Muscle of back (tissue), 13 donors: ENCODE measurements around the gene PGPEP1. TPM values are rescaled to one million over a fixed set of nuclear protein-coding genes. Genes with fewer than 3 reads are reported as not detected.

Experiments
- DNase-seq, 3 donors: peaks; one replicate each; pipeline versions ENCODE4 v3.0.0 to v3.0.0-alpha.2; 2013
- long read RNA-seq, 9 donors: transcript quantifications; one replicate each; lab custom pipeline, GENCODE V29; 2026
- polyA plus RNA-seq, 10 donors: library from polyadenylated mRNA; unstranded; fragments of 120-200 nt; gene quantifications; one replicate each; pipeline ENCODE4 v1.2.1, GENCODE V29; 2013; ENCODE audit not compliant: insufficient read length in 10 of 10

PGPEP1 gene, protein sequence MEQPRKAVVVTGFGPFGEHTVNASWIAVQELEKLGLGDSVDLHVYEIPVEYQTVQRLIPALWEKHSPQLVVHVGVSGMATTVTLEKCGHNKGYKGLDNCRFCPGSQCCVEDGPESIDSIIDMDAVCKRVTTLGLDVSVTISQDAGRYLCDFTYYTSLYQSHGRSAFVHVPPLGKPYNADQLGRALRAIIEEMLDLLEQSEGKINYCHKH
- polyA plus RNA-seq: 10 to 100 TPM in 5 of 10 donors, 1 to 10 TPM in 5; 8.6 to 15.8 (median 10.2) TPM
- long read RNA-seq, donor 1: 0 reads
- long read RNA-seq, donor 2: 0 reads
- long read RNA-seq, donor 3: 0 reads
- long read RNA-seq, donor 4, full-length matches to known transcripts: 1 of 1 reads
- long read RNA-seq, donor 4, partial matches to known transcripts: 0 of 1 reads
- long read RNA-seq, donor 4, other reads (novel, unspliced or antisense): 0 of 1 reads
- long read RNA-seq, donor 5: 0 reads
- long read RNA-seq, donor 6: 0 reads
- long read RNA-seq, donor 7: 0 reads
- long read RNA-seq, donor 8, full-length matches to known transcripts: 3 of 3 reads
- long read RNA-seq, donor 8, partial matches to known transcripts: 0 of 3 reads
- long read RNA-seq, donor 8, other reads (novel, unspliced or antisense): 0 of 3 reads
- long read RNA-seq, donor 9: 0 reads

- DNase-seq: peak; percentile 52 to 86 (median 79)
These were observed at the start of gene PGPEP1 for GRCh38 chr19:18340190-18340989. PGPEP1 (plus strand) TSS chr19:18340598; CDS start chr19:18340682, 84 bp downstream.

DNA sequence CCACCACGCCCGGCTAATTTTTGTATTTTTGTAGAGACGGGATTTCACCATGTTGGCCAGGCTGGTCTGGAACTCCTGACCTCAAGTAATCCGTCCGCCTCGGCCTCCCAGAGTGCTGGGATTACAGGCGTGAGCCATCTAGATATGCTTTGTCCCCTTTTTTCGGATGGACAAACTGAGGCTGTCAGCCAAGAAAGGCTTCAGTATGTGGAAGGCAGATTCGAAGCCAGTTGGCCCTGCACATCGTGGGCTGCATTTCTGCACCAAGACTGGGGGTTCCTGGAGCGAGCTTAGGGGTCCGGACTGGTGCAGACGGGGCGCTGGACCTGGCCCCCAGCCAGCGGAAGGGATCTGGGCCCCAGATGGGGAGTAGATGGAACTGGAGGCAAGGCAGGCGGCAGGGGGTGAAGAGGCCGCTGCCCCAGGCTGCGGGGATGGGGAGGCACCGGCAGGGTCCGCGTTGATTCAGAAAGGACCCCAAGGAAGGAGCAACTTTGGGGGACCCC, 49.3 kb upstream of the PGPEP1 start:
- DNase-seq: no peak

DNA sequence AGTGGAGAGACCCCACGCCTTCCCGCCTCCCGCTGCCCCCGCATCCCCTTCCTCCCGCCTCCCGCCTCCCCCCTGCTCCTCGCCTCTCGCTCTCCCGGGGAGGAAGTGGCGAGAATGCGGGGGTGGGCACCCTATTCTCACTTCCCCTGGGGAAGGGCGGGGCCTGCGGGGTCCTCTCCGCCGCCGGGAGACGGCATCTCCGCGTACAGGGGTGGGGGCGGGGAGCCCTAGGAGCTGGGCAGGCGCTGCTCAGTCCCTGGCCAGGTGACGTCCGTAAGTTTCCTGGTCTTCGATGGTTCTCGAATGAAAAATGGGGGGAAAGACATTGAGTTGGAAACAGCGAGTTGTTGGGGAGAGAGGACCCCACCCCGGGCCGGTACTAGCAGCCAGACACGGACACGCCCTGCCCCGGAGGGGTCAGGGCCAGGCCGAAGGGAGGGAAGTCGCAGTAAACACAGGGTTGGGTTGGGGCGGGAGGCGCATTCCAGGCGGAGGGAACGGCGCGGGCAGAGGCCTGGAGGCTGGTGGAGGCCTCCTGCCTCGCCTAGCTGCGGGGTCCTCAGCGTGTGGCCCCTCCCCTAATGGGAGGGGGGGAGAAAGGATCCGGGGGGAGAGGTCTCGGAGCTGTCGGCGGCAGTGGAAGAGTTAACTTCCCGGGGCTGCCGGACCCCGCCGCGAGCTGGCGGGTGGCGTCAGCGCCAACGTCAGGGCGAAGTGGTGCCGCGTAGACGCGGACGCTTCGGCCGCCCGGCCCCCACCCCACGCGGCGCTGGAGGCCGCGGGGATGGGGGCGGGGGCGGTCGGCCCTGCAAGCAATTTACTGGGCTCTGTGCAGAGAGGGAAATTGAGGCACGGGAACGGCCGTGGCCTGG, 48.6 kb upstream of the PGPEP1 start:
- peak; percentile 77 to 96 (median 91) for DNase-seq

- no peak for DNase-seq
These were observed 48.0 kb upstream of the PGPEP1 start for GRCh38 chr19:18292462-18292809.

- peak; percentile 88 to 94 (median 89) for DNase-seq
These were observed 47.4 kb upstream of the PGPEP1 start for GRCh38 chr19:18292810-18293641.

DNA sequence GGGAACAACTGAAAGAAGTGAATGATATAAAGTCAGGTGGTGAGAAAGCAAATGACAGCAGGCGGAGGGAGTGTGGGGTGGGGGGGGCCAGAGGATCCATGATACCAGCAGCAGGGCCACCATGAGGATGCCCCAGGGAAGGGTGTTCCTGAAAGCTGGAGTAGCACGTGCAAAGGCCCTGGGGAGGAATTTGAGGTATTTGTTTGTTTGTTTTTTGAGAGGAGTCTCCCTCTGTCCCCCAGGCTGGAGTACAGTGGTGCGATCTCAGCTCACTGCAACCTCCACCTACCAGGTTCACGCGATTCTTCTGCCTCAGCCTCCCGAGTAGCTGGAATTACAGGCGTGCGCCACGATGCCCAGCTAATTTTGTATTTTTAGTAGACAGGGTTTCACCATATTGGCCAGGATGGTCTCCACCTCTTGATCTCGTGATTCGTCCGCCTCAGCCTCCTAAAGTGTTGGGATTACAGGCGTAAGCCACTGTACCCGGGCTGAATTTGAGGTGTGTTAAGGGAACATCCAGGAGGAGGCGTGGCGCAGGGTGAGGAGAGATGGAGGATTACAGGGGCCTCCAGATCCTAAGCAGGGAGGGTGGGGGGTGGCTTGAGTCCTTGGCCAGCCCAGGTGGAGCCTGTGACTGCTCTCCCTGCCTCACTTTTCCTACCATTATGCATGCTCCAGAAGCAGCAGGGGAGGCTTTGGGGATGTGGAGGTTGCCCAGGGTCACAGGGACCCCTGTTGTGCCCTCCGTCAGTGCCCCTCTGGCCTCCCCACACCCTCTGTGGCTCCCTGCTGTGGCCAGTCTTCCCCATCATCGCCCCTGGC, 46.5 kb upstream of the PGPEP1 start:
- DNase-seq: no peak

GRCh38 chr19:18294467-18294864, 45.9 kb upstream of the PGPEP1 start:
- no peak for DNase-seq

DNA sequence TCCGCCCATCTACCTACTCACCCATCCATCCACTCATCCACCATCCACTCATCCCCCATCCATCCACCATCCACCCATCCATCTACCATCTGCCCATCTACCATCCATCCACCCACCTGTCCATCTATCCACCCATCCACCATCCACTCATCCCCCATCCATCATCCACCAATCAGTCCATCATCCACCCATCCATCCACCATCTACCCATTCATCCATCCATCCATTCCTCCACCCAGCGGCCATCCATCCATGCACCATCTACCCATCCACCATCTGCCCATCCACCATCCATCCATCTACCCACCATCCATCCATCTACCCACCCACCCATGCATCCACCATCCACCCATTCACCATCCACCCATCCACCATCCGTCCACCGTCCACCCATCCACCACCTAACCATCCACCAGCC, 45.4 kb upstream of the PGPEP1 start:
- DNase-seq: no peak

DNA sequence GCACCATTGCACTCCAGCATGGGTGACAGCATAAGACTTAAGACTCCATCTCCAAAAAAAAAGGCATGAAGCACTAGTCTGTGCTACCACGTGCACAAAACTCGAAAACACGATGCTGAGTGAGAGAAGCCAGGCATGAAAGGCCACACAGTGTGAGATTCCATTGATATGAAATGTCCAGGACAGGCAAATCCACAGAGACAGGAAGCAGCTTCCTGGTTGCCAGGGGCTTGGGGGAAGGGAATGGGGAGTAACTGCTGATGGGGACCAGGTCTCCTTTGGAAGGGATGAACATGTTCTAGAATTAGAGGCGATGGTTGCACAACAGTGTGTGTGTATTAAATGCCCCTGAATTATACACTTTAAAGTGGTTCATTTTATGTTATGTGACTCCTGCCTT, 43.1 kb upstream of the PGPEP1 start:
- DNase-seq: no peak

DNA sequence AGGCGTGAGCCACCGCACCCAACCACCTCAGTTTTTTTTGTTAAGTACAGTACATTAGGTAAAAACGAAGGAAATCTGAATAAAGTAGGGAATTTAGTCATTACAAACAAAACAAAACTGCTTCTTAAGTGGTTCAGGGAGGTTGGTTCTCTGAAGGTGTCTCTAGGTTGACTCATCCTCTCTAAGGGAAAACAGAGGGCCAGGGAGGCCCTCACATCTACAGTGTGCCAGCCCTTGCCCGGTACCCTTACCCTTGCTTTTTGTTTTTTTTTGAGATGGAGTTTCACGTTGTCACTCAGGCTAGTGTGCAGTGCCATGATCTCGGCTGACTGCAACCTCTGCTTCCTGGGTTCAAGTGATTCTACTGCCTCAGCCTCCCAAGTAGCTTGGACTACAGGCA, 41.8 kb upstream of the PGPEP1 start:
- DNase-seq: no peak

DNA sequence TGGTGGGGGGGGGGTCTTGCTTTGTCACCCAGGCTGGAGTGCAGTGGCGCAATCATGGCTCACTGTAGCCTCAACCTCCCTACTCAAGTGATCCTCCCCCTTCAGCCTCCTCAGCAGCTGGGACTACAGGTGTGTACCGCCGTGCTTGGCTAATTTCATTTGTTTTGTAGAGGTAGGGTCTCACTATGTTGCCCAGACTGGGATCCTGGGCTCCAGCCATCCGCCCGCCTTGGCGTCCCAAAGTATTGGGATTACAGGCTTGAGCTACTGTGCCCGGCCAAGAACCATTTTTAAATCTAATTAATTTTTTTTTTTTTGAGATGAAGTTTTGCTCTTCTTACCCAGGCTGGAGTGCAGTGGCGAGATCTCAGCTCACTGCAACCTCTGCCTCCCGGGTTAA, 40.7 kb upstream of the PGPEP1 start:
- DNase-seq: no peak

DNA sequence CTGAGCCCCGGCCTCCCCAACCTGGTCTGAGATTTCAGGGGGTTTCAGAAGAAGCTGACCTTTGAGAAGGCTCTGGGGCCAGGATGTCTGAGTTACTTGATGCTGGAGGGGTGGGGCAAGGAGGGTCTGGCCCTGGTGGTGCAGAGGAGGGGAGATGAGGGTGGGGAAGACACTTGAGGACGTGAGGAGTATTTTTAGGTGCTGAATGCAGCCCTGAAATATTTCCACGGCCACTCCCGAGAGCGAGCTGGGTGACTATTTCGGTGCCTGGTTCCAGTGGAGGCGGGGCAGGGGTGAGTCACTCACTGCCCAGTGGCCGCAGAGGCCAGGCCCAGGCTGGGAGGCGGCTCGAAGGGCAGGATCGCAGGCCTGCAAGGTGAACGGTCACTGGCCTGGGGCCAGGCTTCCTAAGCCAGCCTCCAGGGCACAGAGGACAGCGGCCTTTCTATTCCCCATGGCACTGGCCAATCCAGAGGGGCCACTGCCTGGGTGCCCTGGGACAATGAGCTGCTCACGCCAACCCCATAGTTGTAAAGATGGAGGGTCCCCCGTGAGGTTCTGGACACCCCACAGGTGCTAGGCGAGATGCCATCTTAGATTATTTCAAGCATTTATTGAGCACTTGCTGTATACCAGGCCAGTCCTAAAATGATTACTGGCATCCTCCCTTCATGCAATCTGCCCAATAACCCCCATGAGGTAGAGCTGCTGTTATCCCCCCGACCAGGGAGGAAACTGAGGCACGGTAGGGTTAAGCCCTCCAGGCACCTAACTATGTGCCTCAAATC, 39.3 kb upstream of the PGPEP1 start:
- peak in 2 of 3 donors; percentile 55 to 64 for DNase-seq

DNA sequence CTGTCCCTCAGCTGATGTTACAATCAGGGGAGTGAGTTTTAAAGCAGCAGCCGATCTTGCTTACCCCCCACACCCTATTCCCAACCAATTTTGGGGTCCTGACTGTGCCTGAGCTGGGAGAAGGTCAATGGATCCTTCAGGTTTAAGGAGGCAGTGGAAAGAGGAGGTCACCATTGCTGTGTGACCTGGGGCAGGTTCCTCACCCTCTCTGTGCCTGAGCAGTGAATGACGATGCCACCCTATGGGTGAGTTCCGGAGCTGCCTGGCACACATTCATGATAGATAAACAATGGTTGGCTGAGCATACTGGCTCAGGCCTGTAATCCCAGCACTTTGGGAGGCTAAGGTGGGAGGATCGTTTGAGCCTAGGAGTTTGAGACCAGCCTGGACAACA, 38.7 kb upstream of the PGPEP1 start:
- no peak for DNase-seq

DNA sequence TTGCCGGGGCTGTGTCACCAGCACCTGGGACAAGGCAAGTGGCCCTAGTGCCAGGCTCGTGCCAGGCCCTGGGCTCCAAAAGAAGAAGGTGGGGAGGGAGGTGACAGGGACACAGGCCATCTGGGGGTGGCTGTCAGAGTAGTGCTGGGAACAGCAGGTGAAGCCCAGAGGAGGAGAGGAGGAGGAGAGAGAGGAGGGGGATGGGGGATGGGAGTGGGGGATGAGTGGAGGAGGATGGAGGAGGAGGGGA, 36.3 kb upstream of the PGPEP1 start:
- no peak for DNase-seq

DNA sequence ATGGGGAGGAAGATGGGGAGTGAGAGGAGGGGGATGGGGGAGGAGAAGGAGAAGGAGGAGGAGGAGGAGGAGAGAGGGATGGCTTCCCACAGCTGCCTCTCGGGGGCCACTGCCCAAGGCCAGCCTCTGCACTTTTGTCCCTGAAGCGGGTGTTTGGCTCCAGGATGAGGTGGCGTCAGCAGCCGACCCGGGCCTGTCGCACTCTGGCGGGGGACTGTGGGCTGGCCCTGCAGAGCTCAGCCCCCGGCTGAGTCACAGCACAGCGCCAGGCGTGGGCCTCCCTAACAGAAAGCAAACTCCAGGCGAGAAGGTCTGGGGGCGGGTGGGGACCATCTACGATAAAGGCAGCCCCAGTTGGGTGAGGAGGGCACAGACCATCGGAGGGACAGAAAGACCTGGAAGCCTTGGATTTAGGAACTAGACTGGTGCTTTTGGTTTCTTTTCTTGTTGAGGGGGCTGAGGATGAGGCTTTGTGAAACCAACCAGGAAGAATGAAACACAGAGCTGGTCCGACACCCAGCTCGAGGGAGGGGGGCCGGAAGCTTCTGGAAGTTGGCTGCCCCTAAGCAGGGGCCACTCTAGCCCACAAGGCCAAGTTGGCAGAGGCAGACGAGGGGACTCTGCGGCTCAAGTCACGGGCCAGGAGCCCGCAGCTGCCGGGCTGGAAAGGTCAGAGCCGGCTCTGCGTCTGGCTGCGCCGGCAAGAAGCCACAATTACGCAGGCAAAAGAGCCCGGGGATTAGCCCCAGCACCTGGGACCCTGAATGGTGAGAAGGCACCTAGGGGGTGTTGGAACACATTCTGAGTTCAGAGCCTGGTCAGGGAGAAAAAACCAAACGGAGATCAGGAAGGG, 35.7 kb upstream of the PGPEP1 start:
- peak; percentile 82 to 95 (median 89) for DNase-seq

GRCh38 chr19:18306209-18306887, 34.0 kb upstream of the PGPEP1 start:
- DNase-seq: no peak

- DNase-seq: no peak
These were observed 33.5 kb upstream of the PGPEP1 start for GRCh38 chr19:18306888-18307260.
